ENCODE data around the gene KAT5.
"Not testable (repeated sequence)": the region's sequence is repeated elsewhere in the genome, so short reads cannot be mapped to it uniquely, and the experiment has no call there.

Gene KAT5

DNA sequence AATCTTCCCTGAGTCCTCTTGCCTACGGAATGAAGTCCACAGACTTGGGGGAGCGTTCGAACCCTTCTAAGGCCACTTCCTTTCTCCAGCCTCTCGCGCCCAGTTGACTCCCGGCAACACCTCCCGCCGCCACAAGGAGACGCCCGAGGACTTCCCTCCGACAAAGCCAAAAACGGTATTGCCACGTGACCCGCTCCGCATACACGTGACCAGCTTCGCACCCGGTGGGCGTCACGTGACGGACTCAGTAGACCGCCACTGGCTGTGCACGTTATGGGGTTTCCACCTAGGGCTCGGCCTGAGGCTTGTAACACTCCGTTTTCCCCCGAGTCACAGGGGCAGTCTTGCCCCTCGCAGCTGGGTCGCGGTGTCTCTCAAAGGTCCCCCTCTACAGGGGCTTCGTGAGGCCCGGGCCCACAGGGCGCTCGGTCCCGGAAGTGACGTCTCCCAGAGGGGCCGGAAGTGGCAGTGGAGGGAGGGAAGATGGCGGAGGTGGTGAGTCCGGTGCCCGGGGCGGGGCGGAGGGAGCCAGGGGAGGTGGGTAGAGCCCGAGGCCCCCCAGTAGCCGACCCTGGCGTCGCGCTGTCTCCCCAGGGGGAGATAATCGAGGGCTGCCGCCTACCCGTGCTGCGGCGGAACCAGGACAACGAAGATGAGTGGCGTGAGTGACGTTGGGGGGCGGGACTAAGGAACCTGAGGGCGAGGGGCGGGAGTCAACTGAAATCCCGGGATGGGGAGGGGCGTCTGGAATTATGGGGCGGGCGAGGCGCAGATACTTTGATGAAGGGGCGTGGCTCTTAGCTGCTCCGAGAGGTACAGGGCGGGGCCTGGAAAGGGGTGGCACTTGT, at the start of gene KAT5:
Gene KAT5 (plus strand): TSS at position 468 of the 848 bp plus-strand sequence. CDS start 16 bp downstream, at position 484.
- peak; percentile 95 to 96 for DNase-seq (ENCODE audit: low read depth in 1 of 2, low spot score in 1 of 2)

DNA sequence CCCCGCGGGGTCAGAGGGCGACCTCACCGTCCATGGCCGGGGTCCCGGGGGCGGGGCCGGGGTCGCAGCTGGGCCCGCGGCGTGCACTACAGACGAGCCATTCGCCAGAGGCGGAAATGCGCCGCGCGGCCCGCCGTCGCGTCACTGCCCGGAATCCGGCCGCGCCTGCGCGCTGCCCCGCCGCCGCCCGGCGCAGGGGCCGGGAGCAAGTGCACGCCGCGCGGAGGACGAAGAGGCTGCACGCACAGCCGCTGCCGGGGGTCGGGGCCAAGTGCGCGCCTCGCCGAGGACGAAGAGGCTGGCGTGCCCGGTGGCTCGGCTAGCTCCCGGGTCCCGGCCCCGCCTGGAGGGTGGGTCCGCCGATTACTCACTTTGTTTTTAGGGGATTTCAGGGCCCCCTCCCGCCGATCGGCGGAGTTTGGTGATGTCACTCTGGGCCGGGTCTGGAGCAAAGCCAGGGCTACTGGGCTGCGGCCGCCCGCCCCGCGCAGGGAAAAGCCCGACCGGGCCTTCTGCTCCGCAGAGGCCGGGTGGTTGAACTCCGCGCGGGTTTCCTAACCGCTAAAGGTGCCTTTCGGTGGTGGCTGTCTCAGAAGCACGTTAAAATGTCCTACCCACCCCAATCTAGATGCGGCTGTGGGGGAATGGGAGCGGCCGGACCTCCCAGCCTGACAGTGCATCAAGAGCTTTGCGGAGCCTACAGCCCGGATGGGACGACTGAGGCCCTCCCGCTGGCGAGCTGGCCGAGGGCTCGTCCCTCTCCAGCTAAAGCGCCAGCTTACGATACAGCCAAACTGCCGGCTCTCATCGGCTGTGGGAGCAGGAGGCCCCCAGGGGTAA, 49.0 kb upstream of the KAT5 start, which contains the start of gene RELA:
Gene RELA (minus strand): TSS at position 118 of the 840 bp plus-strand sequence. CDS start 84 bp downstream, at position 34.
- peak; percentile 82 to 86 for DNase-seq (ENCODE audit: low read depth in 1 of 2, low spot score in 1 of 2)

DNA sequence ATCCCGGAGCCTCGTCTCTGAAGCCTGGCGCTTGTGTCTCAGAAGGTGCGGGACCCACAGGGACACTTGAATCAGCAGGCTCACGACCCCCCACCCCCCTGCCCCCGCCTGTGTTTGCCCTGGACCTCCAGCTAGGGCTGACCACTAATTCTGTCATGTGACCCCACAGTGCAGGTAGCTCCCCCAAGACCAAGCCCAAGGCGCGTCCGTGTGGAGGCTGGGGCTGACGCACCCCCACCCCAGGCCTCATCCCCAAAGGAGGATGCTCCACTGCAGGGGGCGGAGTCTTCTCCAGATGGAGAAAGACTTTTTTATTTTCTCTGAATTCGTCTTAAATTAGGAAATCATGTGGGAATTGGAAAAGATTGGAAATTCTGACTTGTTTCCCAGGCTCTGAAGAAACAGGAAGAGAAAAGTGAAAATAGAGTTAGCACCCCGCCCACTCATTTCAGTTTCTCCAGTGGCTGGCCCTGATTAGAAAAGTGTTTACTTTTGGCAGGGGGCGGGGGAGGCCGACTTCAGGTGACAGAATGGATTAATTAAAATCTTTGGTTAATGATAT, 48.3 kb upstream of the KAT5 start:
- no peak for DNase-seq (ENCODE audit: low read depth in 1 of 2, low spot score in 1 of 2)

DNA sequence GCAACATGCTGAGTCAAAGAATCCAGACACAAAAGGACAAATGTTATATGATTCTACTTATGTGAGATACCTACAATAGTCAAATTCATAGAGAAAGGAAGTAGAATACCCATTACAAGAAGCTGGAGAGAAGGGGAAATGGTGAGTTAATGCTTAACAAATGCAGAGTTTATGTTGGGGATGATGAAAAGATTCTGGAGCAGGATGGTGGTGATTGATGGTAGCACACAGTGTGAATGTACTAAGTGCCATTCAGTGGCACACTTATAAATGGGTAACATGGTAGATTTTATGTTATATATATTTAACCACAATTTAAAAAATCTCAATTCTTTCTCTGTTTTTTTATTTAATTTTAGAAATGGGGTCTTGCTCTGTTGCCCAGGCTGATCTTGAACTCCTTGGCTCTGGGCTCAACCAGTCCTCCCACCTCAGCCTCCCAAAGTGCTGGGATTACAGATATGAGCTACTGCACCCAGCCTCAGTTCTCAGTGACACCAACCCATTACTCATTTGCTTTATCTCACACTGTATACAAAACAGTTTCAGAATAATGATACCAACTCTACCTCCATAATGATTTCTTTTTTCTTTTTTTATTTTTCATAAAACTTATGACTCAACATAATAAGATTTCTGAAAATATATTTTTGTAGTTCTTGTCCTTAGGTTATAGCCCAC, 39.7 kb upstream of the KAT5 start:
- no peak for DNase-seq (ENCODE audit: low read depth in 1 of 2, low spot score in 1 of 2)

DNA sequence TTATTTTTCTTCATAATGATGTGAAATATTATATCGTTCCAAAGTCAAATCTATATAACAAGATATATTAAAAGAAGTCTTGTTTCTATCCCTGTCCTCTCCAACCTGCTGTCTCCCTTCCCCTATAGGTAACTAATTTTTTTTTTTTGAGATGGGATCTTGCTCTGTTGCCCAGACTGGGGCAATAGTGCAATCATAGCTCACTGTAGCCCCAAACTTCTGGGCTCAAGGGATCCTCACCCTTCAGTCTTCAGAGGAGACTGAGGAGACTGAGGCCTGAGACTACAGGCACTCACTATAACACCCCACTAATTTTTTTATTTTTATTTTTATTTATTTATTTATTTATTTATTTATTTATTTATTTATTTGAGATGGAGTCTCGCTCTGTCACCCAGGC, 39.1 kb upstream of the KAT5 start:
- DNase-seq (ENCODE audit: low read depth in 1 of 2, low spot score in 1 of 2), result no peak

DNA sequence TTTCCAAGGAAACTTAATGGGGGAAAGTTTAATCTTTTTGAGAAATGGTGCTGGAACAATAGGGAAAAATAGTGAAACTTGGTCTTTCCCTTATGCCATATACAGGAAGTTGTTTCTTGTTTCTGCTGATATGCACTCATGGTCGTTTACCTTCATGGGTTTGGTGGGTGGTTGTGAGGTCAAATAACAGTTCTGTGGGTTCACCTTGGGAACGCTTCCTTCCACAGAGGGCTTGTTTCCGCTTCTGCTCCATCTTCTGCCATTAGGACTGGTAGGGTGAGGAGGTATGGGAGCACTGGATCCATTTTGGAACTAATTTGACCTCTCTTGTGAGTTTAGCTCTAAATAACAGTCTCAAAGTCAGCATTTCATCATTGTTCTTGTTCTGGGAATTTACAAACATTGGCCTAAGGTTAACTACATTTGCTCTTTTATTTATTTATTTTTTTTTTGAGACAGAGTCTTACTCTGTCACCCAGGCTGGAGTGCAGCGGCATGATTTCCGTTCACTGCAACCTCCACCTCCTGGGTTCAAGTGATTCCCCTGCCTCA, 31.8 kb upstream of the KAT5 start:
- no peak for DNase-seq (ENCODE audit: low read depth in 1 of 2, low spot score in 1 of 2)

DNA sequence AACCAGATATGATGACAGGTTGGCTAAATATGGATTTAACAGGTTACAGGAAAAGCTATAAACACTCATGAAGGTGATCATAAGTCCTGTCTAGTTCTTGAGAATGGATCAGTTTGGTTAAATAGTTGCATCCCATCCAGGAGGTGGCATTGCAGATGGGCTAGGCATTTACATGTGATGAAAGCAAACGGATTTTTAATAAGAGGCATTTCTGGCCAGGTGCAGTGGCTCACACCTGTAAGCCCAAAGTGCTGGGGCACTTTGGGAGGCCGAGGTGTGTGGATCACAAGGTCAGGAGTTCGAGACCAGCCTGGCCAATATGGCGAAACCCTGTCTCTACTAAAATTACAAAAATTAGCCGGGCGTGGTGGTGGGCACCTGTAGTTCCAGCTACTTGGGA, 28.6 kb upstream of the KAT5 start:
- not testable (repeated sequence) for DNase-seq (ENCODE audit: low read depth in 1 of 2, low spot score in 1 of 2)

DNA sequence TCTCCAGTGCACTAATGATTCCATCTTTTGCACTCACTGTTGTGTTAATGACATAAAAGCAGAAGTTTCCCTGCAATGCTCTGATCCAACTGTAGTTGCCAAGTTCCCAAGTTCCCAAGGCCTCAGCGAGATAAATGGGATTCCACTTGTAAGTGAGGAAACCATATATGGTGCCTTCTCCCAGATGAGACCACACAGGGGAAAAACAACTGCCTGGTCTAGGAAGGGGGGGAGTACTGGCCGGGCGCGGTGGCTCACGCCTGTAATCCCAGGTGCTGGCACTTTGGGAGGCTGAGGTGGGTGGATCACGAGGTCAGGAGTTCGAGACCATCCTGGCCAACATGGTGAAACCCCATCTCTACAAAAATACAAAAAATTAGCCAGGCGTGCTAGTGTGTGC, 26.1 kb upstream of the KAT5 start:
- DNase-seq (ENCODE audit: low read depth in 1 of 2, low spot score in 1 of 2), result no peak

DNA sequence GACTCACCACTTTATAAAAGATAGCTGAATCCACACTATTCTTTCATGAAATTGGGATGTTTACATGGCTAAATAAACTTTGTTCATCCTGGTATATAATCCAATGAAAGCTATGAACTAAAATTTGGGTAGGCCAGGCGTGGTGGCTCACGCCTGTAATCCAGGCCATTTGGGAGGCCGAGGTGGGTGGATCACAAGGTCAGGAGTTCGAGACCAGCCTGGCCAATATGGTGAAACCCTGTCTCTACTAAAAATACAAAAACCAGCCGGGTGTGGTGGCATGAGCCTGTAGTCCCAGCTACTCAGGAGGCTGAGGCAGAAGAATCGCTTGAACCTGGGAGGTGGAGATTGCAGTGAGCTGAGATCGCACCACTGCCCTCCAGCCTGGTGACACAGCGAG, 20.2 kb upstream of the KAT5 start:
- not testable (repeated sequence) for DNase-seq (ENCODE audit: low read depth in 1 of 2, low spot score in 1 of 2)

DNA sequence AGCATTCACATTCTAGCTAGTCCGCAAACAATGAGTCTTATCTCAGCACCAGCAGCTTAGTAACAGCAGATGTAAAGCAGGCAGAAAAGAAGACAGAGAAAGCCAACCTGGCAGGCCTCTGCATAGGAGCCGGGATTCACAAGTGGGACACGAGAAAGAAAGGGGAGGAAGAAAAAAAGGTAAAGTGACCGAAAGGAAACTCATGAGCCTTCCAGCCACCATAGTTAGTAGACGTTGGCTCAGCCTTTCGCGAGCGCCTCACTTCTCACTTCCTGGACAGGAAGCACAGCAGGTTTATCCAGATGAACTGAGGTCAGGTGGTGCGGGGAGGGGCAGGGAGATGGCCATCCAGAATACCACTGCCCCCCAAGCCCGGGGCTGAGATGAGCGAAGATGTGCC, 19.7 kb upstream of the KAT5 start:
- no peak for DNase-seq (ENCODE audit: low read depth in 1 of 2, low spot score in 1 of 2)

DNA sequence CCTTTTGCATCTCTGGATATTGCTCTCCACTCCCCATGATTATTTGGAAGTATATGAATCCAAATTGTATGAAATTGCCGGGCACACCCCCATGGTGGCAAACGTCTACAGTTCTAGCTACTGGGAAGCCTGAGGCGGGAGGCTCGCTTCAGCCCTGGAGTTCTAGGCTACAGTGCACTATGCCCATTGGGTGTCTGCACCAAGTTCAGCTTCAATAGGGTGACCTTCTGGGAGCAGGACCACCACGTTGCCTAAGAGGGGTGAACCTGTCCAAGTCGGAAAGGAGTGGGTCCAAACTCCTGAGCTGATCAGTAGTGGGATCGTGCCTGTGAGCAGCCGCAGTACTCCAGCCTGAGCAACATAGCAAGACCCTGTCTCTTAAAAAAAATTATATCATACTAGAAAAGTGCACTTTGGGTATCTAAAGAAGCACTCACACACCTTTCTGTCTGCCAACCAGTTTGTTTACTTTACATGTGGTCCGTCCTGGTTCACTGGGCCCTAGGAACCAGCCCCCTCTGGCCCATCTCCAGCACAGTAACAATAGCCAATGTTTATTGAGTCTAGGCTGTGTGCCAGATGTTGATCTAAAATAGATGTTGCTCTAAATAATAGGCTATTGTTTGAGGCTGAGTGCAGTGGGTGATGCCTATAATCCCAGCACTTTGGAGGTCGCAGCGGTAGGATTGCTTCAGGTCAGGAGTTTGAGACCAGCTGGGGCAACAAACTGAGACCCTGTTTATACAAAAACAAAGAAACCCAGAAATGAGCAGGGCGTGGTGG, 16.4 kb upstream of the KAT5 start:
- no peak for DNase-seq (ENCODE audit: low read depth in 1 of 2, low spot score in 1 of 2)

DNA sequence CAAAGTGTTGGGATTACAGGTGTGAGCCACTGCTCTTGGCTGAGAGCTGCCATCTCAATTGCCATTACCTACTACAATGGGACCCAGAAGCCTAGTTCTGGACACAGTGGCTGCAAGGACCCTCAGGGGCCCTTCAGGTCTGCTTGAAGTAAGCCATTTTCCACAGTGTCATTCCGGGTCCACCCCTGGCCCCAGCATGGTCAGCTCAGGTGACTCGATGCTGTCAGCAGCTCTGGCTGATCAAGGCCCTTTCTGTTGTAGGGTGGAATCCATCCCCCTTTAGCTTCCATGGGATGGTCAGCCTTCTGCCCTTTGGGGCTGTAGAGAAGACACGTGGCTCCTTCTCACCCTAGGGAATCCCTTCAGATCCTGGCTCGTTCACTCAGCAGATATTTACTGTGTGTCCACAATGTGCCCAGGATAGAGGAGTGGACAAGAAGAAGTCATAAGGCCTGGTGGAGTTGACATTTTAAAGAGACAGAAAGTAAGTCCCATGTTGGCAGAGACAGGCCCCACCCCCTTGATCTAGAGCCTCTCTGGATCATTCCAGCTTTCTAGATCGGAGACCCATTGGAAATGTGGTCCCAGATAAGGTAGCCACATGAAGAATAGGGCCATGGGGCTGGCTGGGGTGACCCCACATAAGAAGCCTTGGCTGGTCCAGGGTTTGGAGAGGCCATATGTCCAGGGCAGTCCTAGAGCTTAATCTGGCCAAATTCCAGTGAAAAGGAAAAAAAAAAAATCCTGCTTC, 15.1 kb upstream of the KAT5 start:
- no peak for DNase-seq (ENCODE audit: low read depth in 1 of 2, low spot score in 1 of 2)

DNA sequence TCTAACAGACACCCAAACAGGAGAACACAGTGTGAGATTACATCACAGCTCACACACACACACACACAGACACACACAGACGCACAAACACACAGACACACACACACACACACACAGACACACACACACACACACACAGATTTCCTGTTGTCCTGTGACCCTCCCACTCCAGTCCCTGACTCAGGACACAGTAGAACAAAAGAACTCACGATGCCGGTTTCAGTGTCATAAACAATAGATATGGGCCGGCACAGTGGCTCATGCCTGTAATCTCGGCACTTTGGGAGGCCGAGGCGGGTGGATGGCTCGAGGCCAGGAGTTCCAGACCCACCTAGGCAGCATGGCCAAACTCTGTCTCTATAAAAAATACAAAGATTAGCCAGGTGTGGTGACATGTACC, 13.8 kb upstream of the KAT5 start:
- no peak for DNase-seq (ENCODE audit: low read depth in 1 of 2, low spot score in 1 of 2)

DNA sequence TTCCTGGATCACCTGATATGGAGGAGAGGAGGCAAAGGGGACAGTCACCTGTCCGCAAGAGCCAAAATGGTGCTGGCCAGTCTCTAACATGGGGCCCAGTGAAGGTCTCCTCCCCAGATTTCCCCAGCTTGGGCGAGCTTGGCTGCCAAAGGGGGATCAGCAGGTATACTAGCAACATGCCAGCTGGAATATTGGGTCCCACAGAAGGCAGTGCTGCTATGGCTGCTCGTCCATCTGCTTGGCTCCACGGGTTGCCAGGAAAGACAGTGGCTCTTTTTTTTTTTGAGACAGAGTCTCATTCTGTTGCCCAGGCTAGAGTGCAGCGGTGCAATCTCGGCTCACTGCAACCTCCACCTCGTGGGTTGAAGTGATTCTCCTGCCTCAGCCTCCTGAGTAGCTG, 12.7 kb upstream of the KAT5 start:
- no peak for DNase-seq (ENCODE audit: low read depth in 1 of 2, low spot score in 1 of 2)

DNA sequence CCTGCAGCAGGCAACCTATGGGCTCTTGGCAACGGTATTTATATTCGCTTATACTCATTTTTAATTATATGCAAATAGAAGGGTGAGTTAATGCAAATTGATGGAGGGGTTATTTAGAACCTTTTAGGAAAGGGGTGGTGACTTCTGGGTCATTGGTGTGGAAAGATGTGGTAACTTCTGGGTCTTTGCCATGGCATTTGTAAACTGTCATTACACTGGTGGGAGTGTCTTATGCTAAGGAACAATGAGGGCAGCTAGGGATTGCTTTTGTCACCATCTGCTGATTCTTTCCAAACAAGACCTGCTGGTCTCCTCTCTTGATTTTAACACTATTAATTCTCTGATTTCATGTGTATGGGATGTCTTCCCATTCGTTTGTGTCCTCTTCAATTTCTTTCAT, 11.7 kb upstream of the KAT5 start:
- no peak for DNase-seq (ENCODE audit: low read depth in 1 of 2, low spot score in 1 of 2)

DNA sequence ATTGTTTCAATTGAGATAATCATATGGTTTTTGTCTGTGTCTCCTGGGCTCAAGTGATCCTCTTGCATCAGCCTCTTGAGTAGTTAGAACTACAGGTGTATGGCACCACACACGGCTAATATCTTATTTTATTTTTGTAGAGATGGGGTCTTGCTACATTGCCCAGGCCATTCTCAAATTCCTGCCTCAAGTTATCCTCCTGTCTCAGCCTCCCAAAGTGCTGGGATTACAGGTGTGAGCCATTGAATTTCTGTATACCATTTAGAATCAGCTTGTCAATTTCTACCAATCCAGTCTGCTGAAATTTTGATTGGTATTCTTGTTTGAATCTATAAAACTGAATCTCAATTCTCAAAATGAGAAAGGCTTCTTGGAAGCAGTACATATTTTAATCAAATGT, 10.4 kb upstream of the KAT5 start:
- DNase-seq (ENCODE audit: low read depth in 1 of 2, low spot score in 1 of 2), result no peak

DNA sequence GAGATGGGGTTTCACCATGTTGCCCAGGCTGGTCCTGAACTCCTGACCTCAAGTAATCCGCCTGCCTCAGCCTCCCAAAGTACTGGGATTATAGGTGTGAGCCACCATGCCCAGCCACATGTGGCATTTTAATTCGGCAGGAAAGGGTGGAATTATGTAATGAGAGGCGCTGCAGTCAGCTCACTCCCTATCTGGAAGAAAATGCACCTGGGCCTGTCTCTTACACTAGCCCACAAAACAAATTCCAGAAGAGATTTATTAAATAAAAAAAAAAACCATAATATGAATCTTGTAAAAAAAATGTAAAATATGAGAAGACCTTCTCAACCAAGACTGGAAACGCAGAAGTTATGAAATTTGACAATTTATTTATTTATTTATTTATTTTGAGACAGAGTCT, 8.2 kb upstream of the KAT5 start:
- no peak for DNase-seq (ENCODE audit: low read depth in 1 of 2, low spot score in 1 of 2)

DNA sequence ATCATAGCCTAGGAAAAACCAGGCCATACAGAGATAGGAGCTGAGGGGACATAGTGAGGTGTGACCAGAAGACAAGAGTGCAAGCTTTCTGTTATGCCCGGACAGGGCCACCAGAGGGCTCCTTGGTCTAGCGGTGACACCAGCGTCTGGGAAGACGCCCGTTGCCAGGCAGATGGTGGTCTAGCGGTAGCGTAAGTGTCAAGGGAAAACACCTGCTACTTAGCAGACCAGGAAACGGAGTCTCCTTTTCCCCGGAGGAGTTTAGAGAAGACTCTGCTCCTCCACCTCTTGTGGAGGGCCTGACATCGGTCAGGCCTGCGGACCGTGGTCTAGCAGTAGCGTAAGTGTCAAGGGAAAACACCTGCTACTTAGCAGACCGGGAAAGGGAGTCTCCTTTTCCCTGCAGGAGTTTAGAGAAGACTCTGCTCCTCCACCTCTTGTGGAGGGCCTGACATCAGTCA, 5.7 kb upstream of the KAT5 start:
- peak; percentile 51 to 62 for DNase-seq (ENCODE audit: low read depth in 1 of 2, low spot score in 1 of 2)

DNA sequence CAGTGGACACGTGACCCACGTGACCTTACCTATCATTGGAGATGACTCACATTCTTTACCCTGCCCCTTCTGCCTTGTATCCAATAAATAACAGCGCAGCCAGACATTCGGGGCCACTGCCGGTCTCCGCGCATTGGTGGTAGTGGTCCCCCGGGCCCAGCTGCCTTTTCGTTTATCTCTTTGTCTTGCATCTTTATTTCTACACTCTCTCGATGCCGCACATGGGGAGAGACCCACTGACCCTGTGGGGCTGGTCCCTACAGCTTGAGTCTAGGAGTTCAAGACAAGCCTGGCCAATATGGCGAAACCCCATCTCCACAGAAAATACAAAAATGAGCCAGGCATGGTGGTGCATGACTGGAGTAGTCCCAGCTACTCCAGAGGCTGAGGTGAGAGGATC, 5.0 kb upstream of the KAT5 start:
- not testable (repeated sequence) for DNase-seq (ENCODE audit: low read depth in 1 of 2, low spot score in 1 of 2)

Data from stimulated activated CD4-positive, alpha-beta T cell treated with anti-CD3 and anti-CD28 coated beads, Interleukin-15, amount 100 ng/mL, for 1 hour (primary cell).